HepG2 (cell line): ENCODE results near the gene ANKS1B. TPM values are rescaled to one million over a fixed set of nuclear protein-coding genes. Genes with fewer than 3 reads are reported as not detected.

ENCODE experiments used
- ATAC-seq: fragments of 200-7000 bp; cut with Tn5 transposase; 3 replicates; pipeline ENCODE4 v1.9.1; 2020; ENCODE audit warnings: mild to moderate bottlenecking, moderate library complexity
- BruUV-seq: library from RNA; stranded (reverse); fragments of 400-500 nt; replicated peaks from 2 replicates; lab custom pipeline; 2021; lab: Mats Ljungman, UMichigan
- CTCF ChIA-PET: fragments of 300-600 bp; formaldehyde crosslinking; extraction: SDS; loops from one replicate; lab custom pipeline; 2021; ENCODE audit warnings: low total read pairs, inconsistent platforms, low intra/inter-chr PET ratio; lab: Yijun Ruan, JAX
- POLR2A ChIA-PET: fragments of 350-600 bp; sonication (Branson Sonifier 250); formaldehyde crosslinking; loops from one replicate; lab custom pipeline; 2020; ENCODE audit warnings: antibody characterized with exemption, inconsistent platforms; lab: Yijun Ruan, JAX
- DNase-seq: peaks from one replicate; pipeline ENCODE4 v3.0.0-alpha.2; 2015; ENCODE audit warnings: low spot score
- FAIRE-seq: peaks from 3 replicates; lab custom pipeline; 2011; peaks lifted over from hg19 to GRCh38; lab: Jason Lieb, UNC
- H2AFZ ChIP-seq: one replicate; pipeline ENCODE4 v1.6.1; 2011; ENCODE audit warnings: low read length, inconsistent platforms
- H3K27ac ChIP-seq: fragments of 300-600 bp; 3 replicates; pipeline ENCODE4 v1.8.0; 2011; ENCODE audit warnings: mixed run types, mild to moderate bottlenecking, mixed read lengths, low read length, inconsistent platforms; ENCODE audit not compliant: insufficient read depth; ENCODE audit errors: extremely low read length
- H3K27me3 ChIP-seq, 2 experiments: fragments of 200-600 bp in 1 of 2; 2 replicates in 1 of 2; 3 replicates in 1 of 2; pipeline versions ENCODE4 v1.6.0 to v1.8.0; 2011; ENCODE audit warnings: low read length in 2 of 2, mild to moderate bottlenecking in 2 of 2, moderate library complexity in 2 of 2, inconsistent platforms in 1 of 2; ENCODE audit not compliant: insufficient read depth in 2 of 2, control insufficient read depth in 1 of 2
- H3K36me3 ChIP-seq, 2 experiments: fragments of 200-600 bp in 1 of 2; replicated peaks in 1 of 2; 2 replicates in 1 of 2; 3 replicates in 1 of 2; pipeline versions ENCODE4 v1.5.1 to v1.8.0; 2011; ENCODE audit warnings: low read length in 2 of 2, inconsistent platforms in 1 of 2; ENCODE audit not compliant: insufficient read depth in 2 of 2, control insufficient read depth in 1 of 2
- H3K4me1 ChIP-seq: 2 replicates; pipeline ENCODE4 v1.5.1; 2012; ENCODE audit warnings: low read length, inconsistent platforms; ENCODE audit not compliant: insufficient read depth
- H3K4me2 ChIP-seq: 2 replicates; pipeline ENCODE4 v1.6.0; 2011; ENCODE audit warnings: low read depth, low read length, inconsistent platforms
- H3K4me3 ChIP-seq, 3 experiments: fragments of 200-600 bp in 1 of 3; sonication (generic), shearing (Covaris generic) in 1 of 3; replicated peaks in 1 of 3; 2 replicates each; pipeline ENCODE4 v1.5.1; 2011 to 2016; ENCODE audit warnings: low read length in 3 of 3, inconsistent platforms in 2 of 3, low read depth in 2 of 3, mild to moderate bottlenecking in 2 of 3, control low read depth in 1 of 3, mixed read lengths in 1 of 3; ENCODE audit not compliant: insufficient read depth in 1 of 3
- H3K79me2 ChIP-seq: one replicate; pipeline ENCODE4 v1.6.1; 2011; ENCODE audit warnings: low read length, inconsistent platforms; ENCODE audit not compliant: insufficient read depth
- H3K9ac ChIP-seq: 2 replicates; pipeline ENCODE4 v1.6.0; 2011; ENCODE audit warnings: mild to moderate bottlenecking, low read depth, low read length, inconsistent platforms; ENCODE audit not compliant: insufficient read depth
- H3K9me3 ChIP-seq: 2 replicates; pipeline ENCODE4 v1.5.1; 2012; ENCODE audit warnings: mild to moderate bottlenecking, low read length
- H4K20me1 ChIP-seq: 2 replicates; pipeline ENCODE4 v1.6.0; 2011; ENCODE audit warnings: inconsistent platforms, mild to moderate bottlenecking, low read length, moderate library complexity; ENCODE audit not compliant: insufficient read depth
- CBX5 ChIP-seq: sonication (generic); formaldehyde crosslinking; IDR thresholded peaks from 2 replicates; pipeline ENCODE4 v1.4.0; 2020; ENCODE audit warnings: missing genetic modification reagents, borderline replicate concordance
- GATA4 ChIP-seq: sonication (generic); IDR thresholded peaks from 2 replicates; pipeline ENCODE4 v1.6.1; 2016; ENCODE audit warnings: antibody characterized with exemption, low read depth, borderline replicate concordance
- HDAC6 ChIP-seq: fragments of 200-600 bp; sonication (generic); IDR thresholded peaks from 2 replicates; pipeline ENCODE4 v1.7.0; 2017; ENCODE audit warnings: mild to moderate bottlenecking, antibody characterized with exemption, low read length, low read depth
- NR2C2 ChIP-seq: sonication (generic); formaldehyde crosslinking; IDR thresholded peaks from 2 replicates; pipeline ENCODE4 v1.4.0; 2020; ENCODE audit warnings: missing genetic modification reagents, mild to moderate bottlenecking, moderate library complexity, borderline replicate concordance
- TEAD3 ChIP-seq: optimal IDR thresholded peaks from 2 replicates; pipeline ENCODE3; 2016; ENCODE audit warnings: borderline replicate concordance
- ZNF12 ChIP-seq: sonication (generic); formaldehyde crosslinking; IDR thresholded peaks from 2 replicates; pipeline ENCODE4 v1.5.0; 2020; ENCODE audit warnings: missing genetic modification reagents
- ZNF160 ChIP-seq: sonication (generic); formaldehyde crosslinking; IDR thresholded peaks from 2 replicates; pipeline ENCODE4 v1.8.0; 2022; ENCODE audit warnings: mild to moderate bottlenecking, inconsistent platforms, missing genetic modification reagents
- ZNF430 ChIP-seq: sonication (generic); formaldehyde crosslinking; IDR thresholded peaks from 2 replicates; pipeline ENCODE4 v1.9.0; 2021; ENCODE audit warnings: mild to moderate bottlenecking, missing genetic modification reagents
- WGBS: methylation state at CpG from one replicate; pipeline ENCODE4 v1.1.6; 2017; ENCODE audit warnings: low lambda C conversion rate; 5-methylcytosine and 5-hydroxymethylcytosine counted together
- in situ Hi-C: cut with HindIII; loops from 2 replicates; pipeline ENCODE4 v1.10.0; 2017; ENCODE audit warnings: low pct_unique_long_range_greater_than_20kb; ENCODE audit not compliant: extremely low pct_ligation_motif_present
- intact Hi-C: fragments of 100-400 bp; cut with micrococcal nuclease; formaldehyde crosslinking; loops from one replicate; pipeline ENCODE4 v1.10.0; 2022; ENCODE audit not compliant: unreplicated experiment
- polyA plus RNA-seq, 8 experiments: library from polyadenylated mRNA; depleted of rRNA in 3 of 8; stranded (reverse) in 7 of 8; unstranded in 1 of 8; fragments of >200 nt; fragmentation: Illumina TruSeq in 4 of 8; extraction: Trizol in 4 of 8; gene quantifications; 2 replicates each; pipeline versions ENCODE4 v1.2.1 to v1.2.3, GENCODE V29; 2011 to 2016; ENCODE audit warnings: low read depth in 4 of 8, missing spikeins in 1 of 8, mixed read lengths in 1 of 8; ENCODE audit not compliant: insufficient read depth in 1 of 8
- total RNA-seq, 5 experiments: library from RNA; depleted of rRNA; stranded (reverse); fragments of >200 nt; fragmentation: Illumina TruSeq; extraction: Trizol; gene quantifications; 2 replicates each; pipeline ENCODE4 v1.2.3, GENCODE V29; 2016; ENCODE audit warnings: low read depth in 1 of 5
- TF ChIP-seq, protein P1 (sequence below): sonication (generic); formaldehyde crosslinking; IDR thresholded peaks from 2 replicates; pipeline ENCODE4 v1.5.1; 2020; ENCODE audit warnings: mild to moderate bottlenecking, missing genetic modification reagents, moderate library complexity
- TF ChIP-seq, protein P2 (sequence below): sonication (generic); formaldehyde crosslinking; IDR thresholded peaks from 2 replicates; pipeline ENCODE4 v1.8.0; 2022; ENCODE audit warnings: missing genetic modification reagents, mild to moderate bottlenecking, inconsistent platforms, borderline replicate concordance

The ANKS1B gene
- total and polyA plus RNA-seq, 2 of the 13 experiments (the other 11 are each of a cell fraction or from before 2014, with no cell fraction given), result 0.15 TPM; not detected in 1

DNA sequence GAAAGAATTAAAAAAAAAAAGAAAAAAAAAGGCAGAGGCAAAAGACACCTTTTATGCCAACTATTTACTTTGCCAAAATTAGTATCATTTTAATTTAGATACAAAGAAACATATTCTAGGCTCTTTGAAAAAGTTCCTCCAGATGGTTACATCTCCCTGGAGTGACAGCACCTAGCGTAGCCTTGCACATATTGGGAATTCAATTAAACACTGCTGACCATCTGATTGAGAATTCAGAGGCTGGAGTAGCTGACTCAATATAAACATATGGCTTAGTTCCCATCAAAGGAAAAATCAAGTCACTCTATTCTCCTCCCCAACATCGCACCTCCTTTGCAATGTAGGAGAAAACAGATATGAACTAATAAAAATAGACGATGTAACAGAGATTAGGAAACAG, 36.4 kb downstream of the ANKS1B start (continued):
- TF ChIP-seq, protein P1, sequence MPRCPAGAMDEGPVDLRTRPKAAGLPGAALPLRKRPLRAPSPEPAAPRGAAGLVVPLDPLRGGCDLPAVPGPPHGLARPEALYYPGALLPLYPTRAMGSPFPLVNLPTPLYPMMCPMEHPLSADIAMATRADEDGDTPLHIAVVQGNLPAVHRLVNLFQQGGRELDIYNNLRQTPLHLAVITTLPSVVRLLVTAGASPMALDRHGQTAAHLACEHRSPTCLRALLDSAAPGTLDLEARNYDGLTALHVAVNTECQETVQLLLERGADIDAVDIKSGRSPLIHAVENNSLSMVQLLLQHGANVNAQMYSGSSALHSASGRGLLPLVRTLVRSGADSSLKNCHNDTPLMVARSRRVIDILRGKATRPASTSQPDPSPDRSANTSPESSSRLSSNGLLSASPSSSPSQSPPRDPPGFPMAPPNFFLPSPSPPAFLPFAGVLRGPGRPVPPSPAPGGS (CRISPR knock-in tag), result no peak
- TF ChIP-seq, all 625 proteins: peak for 0

DNA sequence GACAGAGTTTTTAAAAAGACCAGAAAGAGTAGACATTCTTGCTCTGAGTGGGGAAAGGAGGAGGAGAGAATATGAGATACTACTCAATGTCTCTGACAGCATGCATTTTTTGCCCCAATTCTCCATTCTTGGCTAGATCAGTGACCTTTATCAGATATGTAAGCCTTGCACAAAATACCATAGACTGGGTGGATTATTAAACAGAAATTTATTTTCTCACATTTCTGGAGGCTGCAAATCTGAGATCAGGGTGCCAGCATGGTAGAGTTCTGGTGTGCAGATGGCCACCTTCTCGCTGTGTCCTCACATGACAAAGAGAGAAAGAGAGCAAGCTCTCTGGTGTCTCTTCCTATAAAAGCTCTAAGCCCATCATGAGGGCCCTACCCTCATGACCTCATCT, 38.6 kb downstream of the ANKS1B start:
- in situ Hi-C loops, result no loop called here
- TF ChIP-seq ZNF160 (CRISPR knock-in tag) (no peak), NR2C2 (CRISPR knock-in tag) (no peak), TEAD3 (CRISPR knock-in tag) (no peak), ZNF430 (no peak), GATA4 (no peak), CBX5 (CRISPR knock-in tag) (no peak), HDAC6 (no peak), ZNF12 (no peak)
- TF ChIP-seq, protein P2, sequence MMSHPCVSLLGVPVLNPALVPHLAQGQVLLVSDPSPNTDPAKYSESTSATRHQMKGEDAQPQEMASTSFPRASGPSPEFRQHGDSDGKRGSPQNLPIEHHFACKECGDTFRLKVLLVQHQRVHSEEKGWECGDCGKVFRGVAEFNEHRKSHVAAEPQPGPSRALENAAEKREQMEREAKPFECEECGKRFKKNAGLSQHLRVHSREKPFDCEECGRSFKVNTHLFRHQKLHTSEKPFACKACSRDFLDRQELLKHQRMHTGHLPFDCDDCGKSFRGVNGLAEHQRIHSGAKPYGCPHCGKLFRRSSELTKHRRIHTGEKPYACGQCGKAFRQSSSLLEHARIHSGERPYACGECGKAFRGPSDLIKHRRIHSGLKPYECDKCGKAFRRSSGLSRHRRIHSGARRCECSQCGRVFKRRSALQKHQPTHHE (CRISPR knock-in tag), result no peak
- CTCF ChIA-PET, result no interaction called here

More for the DNA sequence above, 38.6 kb downstream of the ANKS1B start:
- BruUV-seq, result no TSS peak
- Histone ChIP-seq H3K27me3 (no peaks in the 10 kb centered on the region), H3K79me2 (no peaks in the 10 kb centered on the region), H3K9ac (no peak overlapping the region), H2AFZ (no peak overlapping the region), H3K27ac (no peak overlapping the region), H3K4me1 (no peaks in the 10 kb centered on the region), H3K4me3 (no peak overlapping the region), H3K4me2 (no peak overlapping the region), H4K20me1 (no peaks in the 10 kb centered on the region), H3K9me3 (no peaks in the 10 kb centered on the region), H3K36me3 (no peaks in the 10 kb centered on the region)
- FAIRE-seq (no peak), DNase-seq (no peak), ATAC-seq (no peak)
- POLR2A ChIA-PET, result no interaction called here
- intact Hi-C loops, result no loop called here
- WGBS, result 0% methylated on average over 1 of the region's 1 CpG
